OCI-LY3 (cell line): ENCODE data around the gene EAPP.
"Not testable (repeated sequence)": the region's sequence is repeated elsewhere in the genome, so short reads cannot be mapped to it uniquely, and the experiment has no call there.

Experiments used
- CTCF ChIP-seq: fragments of 200-600, 300-600 bp; sonication (generic); IDR thresholded peaks from 2 replicates; pipeline ENCODE4 v1.5.1; 2014; ENCODE audit warnings: antibody characterized with exemption, low read length, low read depth
- EZH2phosphoT487 ChIP-seq: fragments of 200-600 bp; shearing (Covaris generic); IDR thresholded peaks from 2 replicates; pipeline ENCODE4 v1.6.1; 2018; ENCODE audit warnings: antibody characterized with exemption, mixed run types, low read depth

GRCh38 chr14:34562037-34562775 lies 22.7 kb upstream of the EAPP start:
- not testable (repeated sequence) for TF ChIP-seq CTCF, EZH2phosphoT487
